OCI-LY7 (cell line): ENCODE data around the gene RIT2. TPM values are rescaled to one million over a fixed set of nuclear protein-coding genes. Genes with fewer than 3 reads are reported as not detected.

ENCODE experiments used
- BruUV-seq: library from RNA; stranded (reverse); fragments of 400-500 nt; replicated peaks from 2 replicates; lab custom pipeline; 2021; lab: Mats Ljungman, UMichigan
- CTCF ChIA-PET: fragments of 300-600 bp; sonication (Branson Sonifier 250); formaldehyde crosslinking; loops from one replicate; lab custom pipeline; 2022; ENCODE audit warnings: antibody characterized with exemption; ENCODE audit not compliant: unreplicated experiment; lab: Charles Lee
- POLR2A ChIA-PET: fragments of 300-600 bp; sonication (Branson Sonifier 250); formaldehyde crosslinking; loops from one replicate; lab custom pipeline; 2022; ENCODE audit warnings: antibody characterized with exemption; lab: Charles Lee
- DNase-seq: peaks from one replicate; pipeline ENCODE4 v3.0.0-alpha.2; 2015; ENCODE audit warnings: low spot score
- H2AFZ ChIP-seq: fragments of 200-600 bp; sonication (generic), shearing (Covaris generic); 2 replicates; pipeline ENCODE4 v1.6.1; 2014; ENCODE audit warnings: mild to moderate bottlenecking, antibody characterized with exemption, low read length, moderate library complexity
- H3K27ac ChIP-seq: fragments of 200-600 bp; sonication (generic); 2 replicates; pipeline ENCODE4 v1.5.1; 2014; ENCODE audit warnings: mixed run types, low read depth, mild to moderate bottlenecking, moderate library complexity, low read length, inconsistent platforms; ENCODE audit not compliant: poor library complexity, severe bottlenecking
- H3K36me3 ChIP-seq: fragments of 200-600 bp; sonication (generic); 2 replicates; pipeline ENCODE4 v1.6.1; 2014; ENCODE audit warnings: mild to moderate bottlenecking, antibody characterized with exemption, low read length, moderate library complexity, mixed read lengths; ENCODE audit not compliant: insufficient read depth
- H3K4me1 ChIP-seq: fragments of 200-600 bp; sonication (generic); 2 replicates; pipeline ENCODE4 v1.5.1; 2014; ENCODE audit warnings: mild to moderate bottlenecking, low read length; ENCODE audit not compliant: insufficient read depth, poor library complexity, severe bottlenecking
- H3K4me2 ChIP-seq: fragments of 200-600 bp; sonication (generic); 2 replicates; pipeline ENCODE4 v1.6.1; 2014; ENCODE audit warnings: mild to moderate bottlenecking, low read length
- H3K4me3 ChIP-seq: fragments of 200-600 bp; sonication (generic); 2 replicates; pipeline ENCODE4 v1.5.1; 2014; ENCODE audit warnings: mild to moderate bottlenecking, low read depth, low read length; ENCODE audit not compliant: poor library complexity, severe bottlenecking
- H3K79me2 ChIP-seq: fragments of 200-600 bp; sonication (generic); 2 replicates; pipeline ENCODE4 v1.6.1; 2016; ENCODE audit warnings: low read depth, mild to moderate bottlenecking, low read length, moderate library complexity, mixed read lengths; ENCODE audit not compliant: insufficient read depth
- H3K9me2 ChIP-seq: fragments of 200-600 bp; sonication (generic); 2 replicates; pipeline ENCODE4 v1.6.1; 2016; ENCODE audit warnings: mild to moderate bottlenecking, low read length, mixed read lengths; ENCODE audit not compliant: insufficient read depth
- H3K9me3 ChIP-seq: fragments of 200-600 bp; sonication (generic); 2 replicates; pipeline ENCODE4 v1.6.1; 2014; ENCODE audit warnings: mild to moderate bottlenecking, mixed run types, low read length, mixed read lengths
- H4K20me1 ChIP-seq: fragments of 200-600 bp; sonication (generic); 2 replicates; pipeline ENCODE4 v1.6.1; 2014; ENCODE audit warnings: mild to moderate bottlenecking, antibody characterized with exemption, low read length, moderate library complexity, mixed read lengths; ENCODE audit not compliant: insufficient read depth
- EZH2phosphoT487 ChIP-seq: fragments of 200-600 bp; sonication (generic); IDR thresholded peaks from 2 replicates; pipeline ENCODE4 v1.6.1; 2018; ENCODE audit warnings: low read depth, borderline replicate concordance, mild to moderate bottlenecking, mixed run types, antibody characterized with exemption, low read length, moderate library complexity, mixed read lengths
- intact Hi-C: fragments of 100-400 bp; cut with micrococcal nuclease; formaldehyde crosslinking; loops from one replicate; pipeline ENCODE4 v1.10.0; 2022; ENCODE audit not compliant: unreplicated experiment
- total RNA-seq, 2 experiments: library from RNA; depleted of rRNA in 1 of 2; stranded (reverse); fragments of >200 nt in 1 of 2; shearing (Covaris generic) in 1 of 2; gene quantifications; 2 replicates each; pipeline ENCODE4 v1.2.3, GENCODE V29; 2014 to 2022
- TF ChIP-seq, protein P1 (sequence below): fragments of 200-600 bp; sonication (generic); conservative IDR thresholded peaks from 2 replicates; pipeline ENCODE4 v1.5.1; 2014; ENCODE audit warnings: mild to moderate bottlenecking, antibody characterized with exemption, low read length, moderate library complexity, mixed read lengths

Gene RIT2
- total RNA-seq, 2 experiments from 2014 or later, result not detected

DNA sequence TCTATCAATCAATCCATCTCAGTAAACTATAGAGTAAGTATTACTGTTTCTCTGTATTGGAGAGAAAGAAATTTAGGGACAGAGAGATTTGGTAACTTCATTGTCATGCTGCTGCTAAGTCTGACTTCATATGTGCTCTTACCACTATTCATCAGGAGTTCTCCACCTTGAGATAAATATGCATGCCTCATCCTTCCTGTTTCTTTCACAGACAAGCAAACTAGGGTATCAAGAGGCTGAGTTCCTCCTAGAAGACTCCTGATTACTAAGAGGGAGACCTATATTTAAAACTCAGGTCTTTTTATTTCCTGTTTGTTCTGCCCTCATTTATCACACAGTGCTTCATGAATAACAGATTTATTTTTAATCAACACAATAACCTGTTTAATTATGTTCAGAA lies 34.1 kb downstream of the RIT2 start:
- no peak overlapping the region for H3K4me2 ChIP-seq
- no peaks in the 10 kb centered on the region for H3K79me2 ChIP-seq
- no TSS peak for BruUV-seq

DNA sequence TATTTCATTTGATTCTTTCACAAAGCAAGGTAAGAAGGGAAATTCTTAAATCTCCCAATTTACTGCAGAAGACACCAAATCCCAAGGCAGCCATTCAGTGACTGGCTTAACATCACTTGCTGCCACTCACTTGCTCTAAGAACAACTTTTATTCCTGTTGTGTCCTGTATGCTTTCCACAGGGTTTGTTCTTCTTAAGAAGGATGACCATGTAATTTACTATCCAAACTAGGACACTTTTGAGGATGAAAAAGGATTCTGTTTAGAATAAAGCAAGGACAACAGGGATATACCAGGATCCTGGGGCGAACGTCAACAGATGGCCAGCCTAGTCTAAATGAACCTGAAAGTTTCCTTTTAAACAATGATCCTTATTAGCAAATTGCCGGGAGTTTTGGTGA lies 34.8 kb downstream of the RIT2 start:
- intact Hi-C loops, result no loop called here
- no TSS peak for BruUV-seq
- Histone ChIP-seq H3K4me3 (no peak overlapping the region), H3K36me3 (no peaks in the 10 kb centered on the region), H3K4me2 (no peak overlapping the region), H3K79me2 (no peaks in the 10 kb centered on the region), H3K4me1 (no peaks in the 10 kb centered on the region), H2AFZ (no peak overlapping the region), H4K20me1 (no peaks in the 10 kb centered on the region), H3K27ac (no peak overlapping the region), H3K9me3 (no peaks in the 10 kb centered on the region), H3K9me2 (no peaks in the 10 kb centered on the region)
- ChIA-PET CTCF (no interaction called here), POLR2A (no interaction called here)
- TF ChIP-seq, protein P1, sequence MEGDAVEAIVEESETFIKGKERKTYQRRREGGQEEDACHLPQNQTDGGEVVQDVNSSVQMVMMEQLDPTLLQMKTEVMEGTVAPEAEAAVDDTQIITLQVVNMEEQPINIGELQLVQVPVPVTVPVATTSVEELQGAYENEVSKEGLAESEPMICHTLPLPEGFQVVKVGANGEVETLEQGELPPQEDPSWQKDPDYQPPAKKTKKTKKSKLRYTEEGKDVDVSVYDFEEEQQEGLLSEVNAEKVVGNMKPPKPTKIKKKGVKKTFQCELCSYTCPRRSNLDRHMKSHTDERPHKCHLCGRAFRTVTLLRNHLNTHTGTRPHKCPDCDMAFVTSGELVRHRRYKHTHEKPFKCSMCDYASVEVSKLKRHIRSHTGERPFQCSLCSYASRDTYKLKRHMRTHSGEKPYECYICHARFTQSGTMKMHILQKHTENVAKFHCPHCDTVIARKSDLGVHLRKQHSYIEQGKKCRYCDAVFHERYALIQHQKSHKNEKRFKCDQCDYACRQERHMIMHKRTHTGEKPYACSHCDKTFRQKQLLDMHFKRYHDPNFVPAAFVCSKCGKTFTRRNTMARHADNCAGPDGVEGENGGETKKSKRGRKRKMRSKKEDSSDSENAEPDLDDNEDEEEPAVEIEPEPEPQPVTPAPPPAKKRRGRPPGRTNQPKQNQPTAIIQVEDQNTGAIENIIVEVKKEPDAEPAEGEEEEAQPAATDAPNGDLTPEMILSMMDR, result no peak
- TF ChIP-seq EZH2phosphoT487, result no peak
- DNase-seq, result no peak

More for the DNA sequence above, 34.1 kb downstream of the RIT2 start:
- no peaks in the 10 kb centered on the region for H3K36me3 ChIP-seq
- TF ChIP-seq, protein P1, result no peak
- no peak for TF ChIP-seq EZH2phosphoT487
- H3K4me3 ChIP-seq, result no peak overlapping the region
- ChIA-PET CTCF (no interaction called here), POLR2A (no interaction called here)
- no peak overlapping the region for H3K27ac ChIP-seq
- intact Hi-C loops, result no loop called here
- H3K9me2 ChIP-seq, result no peaks in the 10 kb centered on the region
- DNase-seq, result no peak
- H4K20me1 ChIP-seq, result no peaks in the 10 kb centered on the region
- H3K4me1 ChIP-seq, result no peaks in the 10 kb centered on the region
- no peak overlapping the region for H2AFZ ChIP-seq
- no peaks in the 10 kb centered on the region for H3K9me3 ChIP-seq

DNA sequence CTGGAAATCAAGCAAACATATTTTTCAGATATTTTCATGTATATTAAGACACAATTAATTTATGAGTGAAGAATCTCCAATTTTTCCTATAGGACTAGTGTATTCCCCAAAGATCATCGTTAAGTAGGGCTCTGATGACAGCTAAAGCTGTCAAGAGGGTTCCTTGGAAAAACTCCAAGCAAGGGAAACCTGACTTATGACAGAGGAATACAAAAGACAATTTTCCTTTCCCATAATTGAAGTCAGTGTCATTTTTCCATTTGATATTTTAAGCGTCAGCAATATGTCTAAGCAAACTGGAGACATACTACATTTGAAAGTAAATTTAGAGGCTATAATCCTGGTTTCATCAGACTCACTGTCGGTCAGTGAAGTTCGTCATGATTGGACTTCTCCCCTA lies 36.1 kb downstream of the RIT2 start:
- H3K4me3 ChIP-seq, result no peak overlapping the region
- DNase-seq, result no peak
- intact Hi-C loops, result no loop called here
- H3K4me2 ChIP-seq, result no peak overlapping the region
- no peak for TF ChIP-seq EZH2phosphoT487
- TF ChIP-seq, protein P1, result no peak
- no peak overlapping the region for H2AFZ ChIP-seq
- POLR2A ChIA-PET, result no interaction called here
- no peaks in the 10 kb centered on the region for H3K9me3 ChIP-seq
- CTCF ChIA-PET, result no interaction called here
- no peaks in the 10 kb centered on the region for H3K36me3 ChIP-seq
- no peak overlapping the region for H3K27ac ChIP-seq
- H3K9me2 ChIP-seq, result no peaks in the 10 kb centered on the region
- H4K20me1 ChIP-seq, result no peaks in the 10 kb centered on the region
- H3K79me2 ChIP-seq, result no peaks in the 10 kb centered on the region
- BruUV-seq, result no TSS peak
- H3K4me1 ChIP-seq, result no peaks in the 10 kb centered on the region
